ENCODE measurements around the gene KIRREL3. TPM values are rescaled to one million over a fixed set of nuclear protein-coding genes. Genes with fewer than 3 reads are reported as not detected.

The KIRREL3 gene
- total RNA-seq, 2 donors from 2014 or later = not detected

- DNase-seq (ENCODE audit: low spot score in 2 of 2) (no peak), ATAC-seq (no peak)
- H3K36me3 Mint-ChIP-seq = no peaks in the 10 kb centered on the region
- H3K9me3 Mint-ChIP-seq = peaks cover 0 to 5% of the 10 kb centered on the region in 2 donors
- H3K27ac Mint-ChIP-seq = no peak overlapping the region
Observed at GRCh38 chr11:126840975-126841374, 159.6 kb downstream of the KIRREL3 start.

- ATAC-seq = no peak
- no peak overlapping the region for H3K27ac Mint-ChIP-seq
- no peak for DNase-seq (ENCODE audit: low spot score in 2 of 2)
- no peaks in the 10 kb centered on the region for H3K36me3 Mint-ChIP-seq
- H3K9me3 Mint-ChIP-seq = peaks cover 0 to 5% of the 10 kb centered on the region in 2 donors
Observed at GRCh38 chr11:126840201-126840886, 160.2 kb downstream of the KIRREL3 start.

- no peak for ATAC-seq
- Mint-ChIP-seq H3K9me3 (peaks cover 0 to 5% of the 10 kb centered on the region in 2 donors), H3K27ac (no peak overlapping the region), H3K36me3 (no peaks in the 10 kb centered on the region)
- no peak for DNase-seq (ENCODE audit: low spot score in 2 of 2)
Observed at GRCh38 chr11:126839496-126839895, 161.1 kb downstream of the KIRREL3 start.

- ATAC-seq (no peak), DNase-seq (ENCODE audit: low spot score in 2 of 2) (no peak)
- H3K36me3 Mint-ChIP-seq = no peaks in the 10 kb centered on the region
Observed at GRCh38 chr11:126838779-126839178, 161.8 kb downstream of the KIRREL3 start.

GRCh38 chr11:126837581-126837980 lies 163.0 kb downstream of the KIRREL3 start:
- no peaks in the 10 kb centered on the region for H3K36me3 Mint-ChIP-seq
- H3K27ac Mint-ChIP-seq = no peak overlapping the region
- ATAC-seq (no peak), DNase-seq (ENCODE audit: low spot score in 2 of 2) (no peak)
- peaks cover 0 to 5% of the 10 kb centered on the region in 2 donors for H3K9me3 Mint-ChIP-seq

More at GRCh38 chr11:126838779-126839178, 161.8 kb downstream of the KIRREL3 start:
- Mint-ChIP-seq H3K9me3 (peaks cover 0 to 5% of the 10 kb centered on the region in 2 donors), H3K27ac (no peak overlapping the region)

- no peaks in the 10 kb centered on the region for H3K36me3 Mint-ChIP-seq
- DNase-seq (ENCODE audit: low spot score in 2 of 2) (no peak), ATAC-seq (no peak)
- no peak overlapping the region for H3K27ac Mint-ChIP-seq
- H3K9me3 Mint-ChIP-seq = peaks cover 0 to 5% of the 10 kb centered on the region in 2 donors
Observed at GRCh38 chr11:126834573-126834972, 166.0 kb downstream of the KIRREL3 start.

GRCh38 chr11:126834149-126834548 lies 166.4 kb downstream of the KIRREL3 start:
- no peak for DNase-seq (ENCODE audit: low spot score in 2 of 2)
- no peaks in the 10 kb centered on the region for H3K36me3 Mint-ChIP-seq
- H3K9me3 Mint-ChIP-seq = peaks cover 0 to 2% of the 10 kb centered on the region in 2 donors
- H3K27ac Mint-ChIP-seq = no peak overlapping the region
- ATAC-seq = no peak

- Mint-ChIP-seq H3K27ac (no peak overlapping the region), H3K9me3 (no peaks in the 10 kb centered on the region), H3K36me3 (no peaks in the 10 kb centered on the region)
- no peak for ATAC-seq
- DNase-seq (ENCODE audit: low spot score in 2 of 2) = no peak
Observed at GRCh38 chr11:126833065-126833464, 167.5 kb downstream of the KIRREL3 start.

GRCh38 chr11:126832387-126832786 lies 168.2 kb downstream of the KIRREL3 start:
- H3K27ac Mint-ChIP-seq = no peak overlapping the region

GRCh38 chr11:126830216-126830806 lies 170.3 kb downstream of the KIRREL3 start:
- ATAC-seq = no peak
- DNase-seq (ENCODE audit: low spot score in 2 of 2) = no peak
- no peaks in the 10 kb centered on the region for H3K36me3 Mint-ChIP-seq

More at GRCh38 chr11:126832387-126832786, 168.2 kb downstream of the KIRREL3 start:
- ATAC-seq = no peak
- no peaks in the 10 kb centered on the region for H3K9me3 Mint-ChIP-seq
- no peak for DNase-seq (ENCODE audit: low spot score in 2 of 2)
- H3K36me3 Mint-ChIP-seq = no peaks in the 10 kb centered on the region

GRCh38 chr11:126829716-126830115 lies 170.9 kb downstream of the KIRREL3 start:
- H3K27ac Mint-ChIP-seq = no peak overlapping the region
- no peaks in the 10 kb centered on the region for H3K9me3 Mint-ChIP-seq
- no peaks in the 10 kb centered on the region for H3K36me3 Mint-ChIP-seq
- no peak for DNase-seq (ENCODE audit: low spot score in 2 of 2)
- no peak for ATAC-seq

More at GRCh38 chr11:126830216-126830806, 170.3 kb downstream of the KIRREL3 start:
- Mint-ChIP-seq H3K27ac (no peak overlapping the region), H3K9me3 (no peaks in the 10 kb centered on the region)

GRCh38 chr11:126824035-126824607 lies 176.4 kb downstream of the KIRREL3 start:
- DNase-seq (ENCODE audit: low spot score in 2 of 2) = no peak
- H3K36me3 Mint-ChIP-seq = no peaks in the 10 kb centered on the region
- no peak overlapping the region for H3K27ac Mint-ChIP-seq
- no peak for ATAC-seq
- H3K9me3 Mint-ChIP-seq = no peaks in the 10 kb centered on the region

GRCh38 chr11:126823274-126823673 lies 177.3 kb downstream of the KIRREL3 start:
- H3K36me3 Mint-ChIP-seq = no peaks in the 10 kb centered on the region
- no peak for ATAC-seq
- H3K9me3 Mint-ChIP-seq = no peaks in the 10 kb centered on the region
- no peak overlapping the region for H3K27ac Mint-ChIP-seq
- DNase-seq (ENCODE audit: low spot score in 2 of 2) = no peak

GRCh38 chr11:126821827-126822226 lies 178.7 kb downstream of the KIRREL3 start:
- Mint-ChIP-seq H3K36me3 (no peaks in the 10 kb centered on the region), H3K27ac (no peak overlapping the region), H3K9me3 (peaks cover 1% of the 10 kb centered on the region in 2 donors)
- DNase-seq (ENCODE audit: low spot score in 2 of 2) (no peak), ATAC-seq (no peak)

GRCh38 chr11:126819194-126819593 lies 181.4 kb downstream of the KIRREL3 start:
- no peak for ATAC-seq
- Mint-ChIP-seq H3K9me3 (peaks cover 3 to 7% of the 10 kb centered on the region in 2 donors), H3K36me3 (no peaks in the 10 kb centered on the region), H3K27ac (no peak overlapping the region)
- no peak for DNase-seq (ENCODE audit: low spot score in 2 of 2)

- ATAC-seq (no peak), DNase-seq (ENCODE audit: low spot score in 2 of 2) (no peak)
- H3K36me3 Mint-ChIP-seq = no peaks in the 10 kb centered on the region
- no peak overlapping the region for H3K27ac Mint-ChIP-seq
- H3K9me3 Mint-ChIP-seq = peaks cover 3 to 7% of the 10 kb centered on the region in 2 donors
Observed at GRCh38 chr11:126817523-126818450, 182.8 kb downstream of the KIRREL3 start.

GRCh38 chr11:126817096-126817495 lies 183.5 kb downstream of the KIRREL3 start:
- Mint-ChIP-seq H3K36me3 (no peaks in the 10 kb centered on the region), H3K9me3 (peaks cover 3 to 7% of the 10 kb centered on the region in 2 donors), H3K27ac (no peak overlapping the region)
- DNase-seq (ENCODE audit: low spot score in 2 of 2) (no peak), ATAC-seq (no peak)
